Stimulated activated naive CD8-positive, alpha-beta T cell treated with anti-CD3 and anti-CD28 coated beads, Interleukin-15, amount 100 ng/mL, for 72 hours (primary cell): ENCODE results near the gene MRTFA.

Experiments
- ATAC-seq: fragments of 150-1000 bp; cut with Tn5 transposase; 2 replicates; pipeline ENCODE4 v1.10.0; 2021; ENCODE audit warnings: mild to moderate bottlenecking, moderate library complexity
- DNase-seq, 2 donors: peaks; one replicate each; pipeline ENCODE4 v3.0.0; 2021 to 2022
- H3K27ac Mint-ChIP-seq, 2 donors: one replicate each; pipeline ENCODE4 v1.8.0; 2022; ENCODE audit warnings: mild to moderate bottlenecking in 2 of 2, mixed read lengths in 2 of 2, moderate library complexity in 2 of 2
- H3K27me3 Mint-ChIP-seq: one replicate; pipeline ENCODE4 v1.8.0; 2022; ENCODE audit warnings: mixed read lengths
- H3K4me1 Mint-ChIP-seq: one replicate; pipeline ENCODE4 v1.8.0; 2022; ENCODE audit warnings: mild to moderate bottlenecking, mixed read lengths
- H3K4me3 Mint-ChIP-seq, 2 donors: one replicate each; pipeline ENCODE4 v1.8.0; 2022; ENCODE audit warnings: mild to moderate bottlenecking in 2 of 2, mixed read lengths in 2 of 2, moderate library complexity in 1 of 2
- H3K9me3 Mint-ChIP-seq, 2 donors: one replicate each; pipeline ENCODE4 v1.8.0; 2022; ENCODE audit warnings: mixed read lengths in 2 of 2

MRTFA gene

DNA sequence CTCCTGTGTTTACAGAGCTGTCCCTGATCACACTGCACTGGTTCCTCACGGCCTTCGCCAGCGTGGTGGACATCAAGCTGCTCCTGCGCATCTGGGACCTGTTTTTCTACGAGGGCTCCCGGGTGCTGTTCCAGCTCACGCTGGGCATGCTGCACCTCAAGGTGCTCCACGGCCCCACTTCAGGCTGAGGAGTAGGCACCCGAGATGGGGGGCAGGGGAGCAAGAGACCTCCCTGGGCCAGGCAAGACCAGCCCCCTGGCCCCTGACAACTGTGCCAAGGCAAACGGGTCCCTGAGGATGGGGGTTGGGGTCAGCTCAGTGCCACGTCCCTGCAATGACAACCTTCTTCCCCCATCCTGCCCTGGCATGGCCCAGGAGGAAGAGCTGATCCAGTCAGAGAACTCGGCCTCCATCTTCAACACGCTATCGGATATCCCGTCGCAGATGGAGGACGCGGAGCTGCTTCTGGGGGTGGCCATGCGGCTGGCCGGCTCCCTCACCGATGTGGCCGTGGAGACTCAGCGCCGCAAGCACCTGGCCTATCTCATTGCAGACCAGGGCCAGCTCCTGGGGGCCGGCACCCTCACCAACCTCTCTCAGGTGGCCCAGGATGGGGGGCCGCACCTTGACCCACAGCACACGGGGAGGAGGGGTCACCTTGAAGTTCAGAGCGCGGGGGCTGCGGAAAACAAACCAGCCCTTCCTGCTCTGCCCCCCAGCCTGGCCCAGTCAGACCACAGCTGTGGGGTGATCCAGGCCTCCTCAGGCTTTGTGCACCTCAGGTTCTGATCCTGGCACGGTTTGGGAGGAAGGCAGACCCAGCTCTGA lies 230.2 kb downstream of the MRTFA start:
- Mint-ChIP-seq H3K27ac (peak overlapping the region in 1 of 2 donors; percentile 27), H3K9me3 (no peaks in the 10 kb centered on the region), H3K4me3 (peak overlapping the region in 1 of 2 donors; percentile 5), H3K27me3 (no peaks in the 10 kb centered on the region), H3K4me1 (peaks cover 34% of the 10 kb centered on the region)
- DNase-seq (no peak), ATAC-seq (no peak)

DNA sequence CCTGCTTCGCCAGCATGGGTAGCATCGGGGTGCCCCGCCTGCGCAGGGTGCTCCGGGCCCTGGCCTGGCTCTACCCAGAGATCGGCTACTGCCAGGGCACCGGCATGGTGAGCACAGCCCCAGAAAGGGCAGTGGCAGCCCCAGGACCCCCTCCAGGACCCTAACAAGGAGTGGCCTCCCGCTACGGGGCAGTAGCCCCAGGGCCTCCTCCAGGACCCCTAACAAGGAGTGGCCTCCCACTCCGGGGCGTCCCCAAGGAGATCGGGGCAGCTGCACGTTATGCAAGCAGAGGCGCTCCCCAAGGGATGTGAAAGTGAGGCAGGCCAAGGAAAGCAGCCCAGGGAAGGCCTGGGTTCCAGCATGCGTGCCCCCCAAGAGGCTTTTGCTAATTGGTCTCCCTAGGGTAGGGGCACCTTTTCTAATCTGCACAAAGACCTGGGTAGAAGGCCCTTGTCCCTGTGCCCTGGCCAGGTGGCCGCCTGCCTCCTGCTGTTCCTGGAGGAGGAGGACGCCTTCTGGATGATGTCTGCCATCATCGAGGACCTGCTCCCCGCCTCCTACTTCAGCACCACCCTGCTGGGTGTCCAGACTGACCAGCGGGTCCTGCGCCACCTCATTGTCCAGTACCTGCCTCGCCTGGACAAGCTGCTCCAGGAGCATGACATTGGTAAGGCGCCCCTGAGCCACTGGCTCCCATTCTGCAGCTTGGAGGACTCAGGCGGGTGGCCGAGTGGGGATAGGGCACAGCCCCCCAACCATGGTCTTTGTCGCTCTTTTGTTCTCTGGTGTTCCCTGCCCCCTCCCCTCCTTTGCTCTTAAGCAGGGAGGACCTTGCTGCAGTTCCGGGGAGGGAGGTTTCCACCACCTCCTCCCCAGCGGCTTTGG lies 231.1 kb downstream of the MRTFA start:
- H3K4me3 Mint-ChIP-seq: peak overlapping the region in 1 of 2 donors; percentile 5
- H3K27ac Mint-ChIP-seq: no peak overlapping the region
- H3K9me3 Mint-ChIP-seq: no peaks in the 10 kb centered on the region
- ATAC-seq: no peak
- no peaks in the 10 kb centered on the region for H3K27me3 Mint-ChIP-seq
- DNase-seq: no peak
- H3K4me1 Mint-ChIP-seq: peaks cover 42% of the 10 kb centered on the region

GRCh38 chr22:40404251-40405177 lies 232.0 kb downstream of the MRTFA start:
- no peak overlapping the region for H3K27ac Mint-ChIP-seq
- H3K4me1 Mint-ChIP-seq: peaks cover 52% of the 10 kb centered on the region
- H3K27me3 Mint-ChIP-seq: no peaks in the 10 kb centered on the region
- DNase-seq: no peak
- no peaks in the 10 kb centered on the region for H3K9me3 Mint-ChIP-seq
- no peak for ATAC-seq
- no peak overlapping the region for H3K4me3 Mint-ChIP-seq

GRCh38 chr22:40403651-40404050 lies 232.9 kb downstream of the MRTFA start:
- DNase-seq (no peak), ATAC-seq (no peak)
- Mint-ChIP-seq H3K27ac (peak overlapping the region; percentile 84), H3K4me1 (peaks cover 59% of the 10 kb centered on the region), H3K9me3 (no peaks in the 10 kb centered on the region), H3K27me3 (no peaks in the 10 kb centered on the region), H3K4me3 (no peak overlapping the region)

GRCh38 chr22:40403141-40403540 lies 233.4 kb downstream of the MRTFA start:
- no peak for ATAC-seq
- no peaks in the 10 kb centered on the region for H3K9me3 Mint-ChIP-seq
- no peak for DNase-seq
- no peaks in the 10 kb centered on the region for H3K27me3 Mint-ChIP-seq
- H3K4me3 Mint-ChIP-seq: no peak overlapping the region
- H3K27ac Mint-ChIP-seq: peak overlapping the region in 1 of 2 donors; percentile 84
- H3K4me1 Mint-ChIP-seq: peaks cover 64% of the 10 kb centered on the region

DNA sequence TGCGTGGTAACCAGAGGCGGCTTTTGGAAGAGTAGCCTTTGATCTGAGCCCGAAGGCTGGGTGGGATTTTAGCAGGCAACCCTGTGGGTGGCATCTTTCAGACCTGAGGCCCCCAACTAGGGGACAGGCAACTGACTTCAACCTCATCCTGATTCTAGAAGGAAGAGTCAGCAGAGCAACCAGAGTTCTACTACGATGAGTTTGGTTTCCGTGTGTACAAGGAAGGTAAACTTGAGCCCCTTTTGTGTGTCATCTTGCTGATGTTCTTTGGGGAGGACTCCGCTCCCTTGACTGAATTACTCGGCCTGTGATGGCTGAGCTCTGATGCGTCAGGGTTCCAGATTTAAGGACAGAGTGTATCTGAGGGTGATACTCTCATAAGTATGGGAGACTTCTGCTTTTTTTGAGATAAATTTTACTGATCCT lies 234.5 kb downstream of the MRTFA start:
- peak overlapping the region; percentile 38 to 85 for H3K27ac Mint-ChIP-seq
- peak overlapping the region; percentile 55 to 63 for H3K4me3 Mint-ChIP-seq
- peaks cover 76% of the 10 kb centered on the region for H3K4me1 Mint-ChIP-seq
- no peaks in the 10 kb centered on the region for H3K9me3 Mint-ChIP-seq
- ATAC-seq: peak; percentile 72
- DNase-seq: peak in 1 of 2 donors; percentile 41
- no peaks in the 10 kb centered on the region for H3K27me3 Mint-ChIP-seq

DNA sequence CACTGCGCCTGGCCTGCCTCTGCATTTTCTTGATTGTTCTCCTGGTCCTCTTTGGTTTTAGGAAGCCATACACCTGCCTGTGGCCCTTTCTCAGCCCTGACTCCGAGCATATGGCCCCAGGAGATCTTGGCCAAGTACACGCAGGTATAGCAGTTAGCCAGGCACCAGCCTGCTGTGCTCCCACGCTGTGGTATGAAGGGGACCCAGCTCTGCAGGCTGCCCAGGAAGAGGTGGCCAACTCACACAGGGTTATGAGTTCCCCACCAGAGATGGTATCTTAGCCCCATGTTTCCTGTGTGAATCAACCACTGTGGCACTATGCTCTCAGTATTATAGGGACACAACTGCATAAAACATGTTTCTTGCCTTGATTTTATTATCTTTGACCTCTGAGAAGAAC lies 235.0 kb downstream of the MRTFA start:
- peak overlapping the region; percentile 55 to 63 for H3K4me3 Mint-ChIP-seq
- no peaks in the 10 kb centered on the region for H3K27me3 Mint-ChIP-seq
- DNase-seq (peak; percentile 52 to 62), ATAC-seq (peak; percentile 93)
- peaks cover 80% of the 10 kb centered on the region for H3K4me1 Mint-ChIP-seq
- peak overlapping the region; percentile 29 to 85 for H3K27ac Mint-ChIP-seq
- no peaks in the 10 kb centered on the region for H3K9me3 Mint-ChIP-seq

GRCh38 chr22:40400159-40400558 lies 236.4 kb downstream of the MRTFA start:
- H3K27me3 Mint-ChIP-seq: no peaks in the 10 kb centered on the region
- ATAC-seq (no peak), DNase-seq (peak in 1 of 2 donors; percentile 52)
- no peaks in the 10 kb centered on the region for H3K9me3 Mint-ChIP-seq
- H3K27ac Mint-ChIP-seq: peak overlapping the region in 1 of 2 donors; percentile 48
- peak overlapping the region; percentile 37 to 60 for H3K4me3 Mint-ChIP-seq
- peaks cover 91% of the 10 kb centered on the region for H3K4me1 Mint-ChIP-seq

- no peaks in the 10 kb centered on the region for H3K9me3 Mint-ChIP-seq
Observed at GRCh38 chr22:40399621-40400020, 236.9 kb downstream of the MRTFA start.

DNA sequence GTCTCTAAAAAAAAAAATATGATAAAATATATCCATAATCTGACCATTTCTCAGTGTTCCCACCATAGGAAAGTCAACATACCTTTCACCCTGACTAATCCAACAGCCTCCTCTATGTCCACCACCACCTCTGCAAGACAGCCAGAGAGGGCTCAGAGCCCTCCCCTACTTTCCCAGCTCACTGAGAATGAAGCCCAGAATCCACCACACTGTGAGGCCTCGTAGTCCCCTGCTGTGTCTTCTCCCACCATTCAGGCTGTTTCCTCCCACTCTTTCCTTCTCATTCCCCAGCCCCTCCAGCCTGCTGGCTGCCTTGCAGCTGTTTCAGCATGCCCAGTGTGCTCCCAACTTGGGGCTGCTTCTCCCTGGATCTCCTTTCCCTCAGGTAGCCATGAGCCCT lies 239.1 kb downstream of the MRTFA start:
- H3K4me1 Mint-ChIP-seq: peaks cover 75% of the 10 kb centered on the region
- no peak overlapping the region for H3K4me3 Mint-ChIP-seq
- peak overlapping the region; percentile 22 to 41 for H3K27ac Mint-ChIP-seq
- no peak for DNase-seq
- no peaks in the 10 kb centered on the region for H3K27me3 Mint-ChIP-seq
- ATAC-seq: no peak
- H3K9me3 Mint-ChIP-seq: no peaks in the 10 kb centered on the region

More at GRCh38 chr22:40399621-40400020, 236.9 kb downstream of the MRTFA start:
- ATAC-seq: no peak
- Mint-ChIP-seq H3K27ac (no peak overlapping the region), H3K27me3 (no peaks in the 10 kb centered on the region), H3K4me3 (peak overlapping the region in 1 of 2 donors; percentile 60), H3K4me1 (peaks cover 93% of the 10 kb centered on the region)
- DNase-seq: no peak

GRCh38 chr22:40396882-40397281 lies 239.6 kb downstream of the MRTFA start:
- no peak overlapping the region for H3K4me3 Mint-ChIP-seq
- H3K9me3 Mint-ChIP-seq: no peaks in the 10 kb centered on the region
- no peaks in the 10 kb centered on the region for H3K27me3 Mint-ChIP-seq
- H3K27ac Mint-ChIP-seq: peak overlapping the region in 1 of 2 donors; percentile 54
- ATAC-seq: no peak
- peaks cover 75% of the 10 kb centered on the region for H3K4me1 Mint-ChIP-seq
- DNase-seq: no peak

DNA sequence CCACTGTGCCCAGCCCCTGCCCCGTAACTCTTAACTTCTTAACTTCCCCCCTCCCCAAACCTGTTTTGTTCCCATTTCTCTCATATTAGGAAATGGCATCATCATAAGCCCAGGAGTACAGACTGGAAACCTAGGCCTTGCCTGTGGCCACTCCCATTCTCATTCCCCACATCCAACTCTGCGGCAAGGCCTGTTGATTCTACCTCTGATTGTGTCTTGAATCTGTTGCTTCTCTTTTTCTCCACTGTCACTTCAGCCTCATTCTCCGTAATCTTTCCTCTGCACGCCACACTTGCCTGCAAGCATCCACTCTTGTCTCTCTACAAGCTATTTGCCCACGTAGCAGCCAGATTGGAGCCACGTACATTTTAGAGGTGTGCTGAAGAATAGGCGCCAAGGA lies 240.9 kb downstream of the MRTFA start:
- ATAC-seq (no peak), DNase-seq (no peak)
- Mint-ChIP-seq H3K9me3 (no peaks in the 10 kb centered on the region), H3K27me3 (no peaks in the 10 kb centered on the region), H3K27ac (peak overlapping the region in 1 of 2 donors; percentile 1), H3K4me1 (peaks cover 69% of the 10 kb centered on the region), H3K4me3 (no peak overlapping the region)

GRCh38 chr22:40394607-40395006 lies 241.9 kb downstream of the MRTFA start:
- Mint-ChIP-seq H3K4me1 (peaks cover 62% of the 10 kb centered on the region), H3K27me3 (no peaks in the 10 kb centered on the region), H3K27ac (peak overlapping the region in 1 of 2 donors; percentile 29), H3K4me3 (no peak overlapping the region), H3K9me3 (no peaks in the 10 kb centered on the region)
- no peak for DNase-seq
- no peak for ATAC-seq

GRCh38 chr22:40392618-40393017 lies 243.9 kb downstream of the MRTFA start:
- Mint-ChIP-seq H3K27ac (no peak overlapping the region), H3K4me3 (no peak overlapping the region), H3K27me3 (no peaks in the 10 kb centered on the region), H3K4me1 (peaks cover 55% of the 10 kb centered on the region), H3K9me3 (no peaks in the 10 kb centered on the region)
- DNase-seq: no peak
- ATAC-seq: no peak

- DNase-seq (no peak), ATAC-seq (no peak)
- Mint-ChIP-seq H3K4me1 (peaks cover 48% of the 10 kb centered on the region), H3K27ac (no peak overlapping the region), H3K9me3 (no peaks in the 10 kb centered on the region), H3K4me3 (no peak overlapping the region), H3K27me3 (no peaks in the 10 kb centered on the region)
Observed at GRCh38 chr22:40391417-40391816, 245.1 kb downstream of the MRTFA start.
